HG03045 (cell line): ENCODE results near the gene AGXT.

Source experiments
- ATAC-seq: cut with Tn5 transposase; IDR thresholded peaks from one replicate; pipeline ENCODE4 v1.9.1; 2021; ENCODE audit warnings: mild to moderate bottlenecking, moderate library complexity; ENCODE audit not compliant: unreplicated experiment

The AGXT gene

DNA sequence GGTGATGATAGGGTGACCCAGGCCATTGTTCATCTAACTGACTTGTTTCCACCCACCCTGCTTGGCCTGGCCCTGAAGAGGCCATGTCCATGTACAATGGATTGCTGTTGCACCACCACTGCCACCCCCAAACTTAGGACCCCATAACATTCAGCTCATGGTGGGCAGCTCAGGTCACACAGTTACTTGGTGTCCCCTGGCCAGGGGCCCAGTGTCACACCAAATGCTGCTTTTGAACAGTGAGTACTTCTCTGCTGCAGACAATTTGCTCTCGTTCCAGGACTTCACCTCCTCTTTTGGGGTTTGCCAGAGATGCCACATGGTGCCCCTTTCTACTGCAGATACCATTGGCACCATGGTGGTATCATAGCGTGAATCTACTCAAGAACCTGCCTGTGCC lies 15.6 kb downstream of the AGXT start:
- ATAC-seq, result no peak

DNA sequence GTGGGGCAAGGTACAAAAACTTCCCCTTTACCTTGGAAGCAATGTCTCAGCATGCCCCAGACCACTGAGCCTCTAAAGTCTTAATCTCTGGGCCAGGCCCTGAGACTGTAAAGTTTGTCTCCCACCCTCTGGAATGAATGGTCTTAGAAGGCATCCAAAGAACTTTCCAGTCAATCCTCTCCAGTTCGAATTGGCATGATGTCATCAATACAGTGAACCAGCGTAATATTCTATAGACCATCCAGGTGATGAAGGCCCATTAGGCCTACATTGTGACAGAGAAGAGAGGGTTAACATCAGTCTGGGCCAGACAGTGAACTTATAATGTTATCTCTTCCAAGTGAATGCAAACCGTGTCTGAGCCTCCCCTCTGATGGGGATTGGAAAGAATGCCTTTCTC lies 16.1 kb downstream of the AGXT start:
- no peak for ATAC-seq

DNA sequence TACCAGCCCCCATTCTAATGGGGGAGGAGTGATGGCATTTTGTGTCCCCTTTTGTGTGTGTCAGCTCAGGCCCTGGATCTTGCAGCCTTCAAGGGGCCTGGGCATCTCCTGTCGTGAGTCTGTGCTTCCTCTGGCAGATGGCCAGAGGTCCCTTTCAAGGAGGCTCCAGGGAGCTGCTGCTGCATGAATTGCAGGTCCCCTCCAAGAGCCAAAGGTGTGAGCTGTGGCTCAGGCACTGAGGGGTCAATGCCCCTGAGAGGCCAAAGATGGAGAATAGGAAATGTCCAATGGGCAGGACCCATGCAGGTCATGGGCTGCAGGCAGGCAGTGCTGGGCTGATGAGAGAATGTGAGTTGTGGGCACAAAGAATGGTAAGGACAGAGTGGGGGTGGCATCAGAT lies 16.9 kb downstream of the AGXT start:
- no peak for ATAC-seq

DNA sequence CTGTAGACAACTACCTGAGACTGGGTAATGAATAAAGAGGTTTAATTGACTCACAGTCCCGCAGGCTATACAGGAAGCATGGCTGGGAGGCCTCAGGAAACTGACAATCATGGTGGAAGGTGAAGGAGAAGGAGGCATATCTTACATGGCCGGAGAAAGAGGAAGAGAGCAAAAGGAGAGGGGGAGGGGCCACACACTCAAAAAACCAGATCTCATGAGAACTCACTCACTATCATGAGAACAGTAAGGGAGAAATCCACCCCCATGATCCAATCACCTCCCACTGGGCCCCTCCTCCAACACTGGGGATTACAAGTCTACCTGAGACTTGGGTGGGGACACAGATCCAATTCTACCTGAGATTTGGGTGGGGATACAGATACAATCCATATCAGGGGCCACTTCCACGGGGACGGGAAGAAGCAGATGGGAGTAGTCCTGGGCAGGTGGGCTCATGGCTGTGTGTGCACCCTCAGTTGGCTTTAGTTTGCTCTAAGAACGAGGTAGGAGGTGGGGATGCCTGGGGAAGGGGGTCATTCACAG lies 17.5 kb downstream of the AGXT start:
- ATAC-seq, result no peak

DNA sequence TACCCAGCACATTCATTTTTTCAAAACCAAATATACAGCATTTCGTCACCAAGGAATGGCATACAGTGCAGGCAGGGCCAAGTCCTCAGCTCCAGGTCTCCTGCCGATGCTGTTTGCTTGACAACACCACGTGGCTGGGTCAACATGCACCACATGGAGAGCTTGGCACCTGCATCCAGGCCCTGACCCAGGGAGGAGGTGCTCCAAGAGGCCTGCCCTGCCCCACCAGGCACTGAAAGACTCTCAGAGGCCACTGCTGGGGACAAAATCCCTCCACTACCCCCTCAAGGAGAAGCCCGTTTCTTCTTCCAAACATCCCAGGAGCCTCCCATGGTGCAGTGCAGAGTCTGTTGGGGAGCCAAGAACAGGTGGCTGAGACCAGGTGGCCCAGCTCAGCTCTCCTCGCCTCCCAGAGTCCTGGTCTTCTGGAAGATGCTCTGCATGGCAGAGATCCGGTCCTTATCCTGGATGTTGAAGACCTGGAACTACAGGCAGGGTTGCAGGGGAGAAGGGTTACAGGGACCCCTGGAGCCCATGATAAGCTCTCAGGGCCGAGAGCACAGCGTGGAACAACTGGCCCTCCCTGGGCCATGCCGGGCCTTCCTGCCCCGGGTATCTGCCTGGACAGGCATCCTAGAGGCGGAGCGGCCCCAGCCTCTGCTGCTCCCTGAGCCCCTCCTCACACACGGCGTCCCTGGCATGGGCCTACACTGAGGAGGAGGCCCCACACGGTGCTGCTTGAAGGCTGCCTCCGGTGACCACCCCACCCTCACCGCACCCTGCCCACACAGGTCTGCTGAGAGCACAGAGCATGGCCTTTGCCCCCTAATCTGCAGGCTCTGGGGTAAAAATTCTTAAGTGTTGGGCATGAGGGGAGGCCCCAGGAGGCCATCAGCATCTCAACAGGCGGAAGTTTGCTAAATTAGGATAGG lies 18.3 kb downstream of the AGXT start:
- no peak for ATAC-seq

DNA sequence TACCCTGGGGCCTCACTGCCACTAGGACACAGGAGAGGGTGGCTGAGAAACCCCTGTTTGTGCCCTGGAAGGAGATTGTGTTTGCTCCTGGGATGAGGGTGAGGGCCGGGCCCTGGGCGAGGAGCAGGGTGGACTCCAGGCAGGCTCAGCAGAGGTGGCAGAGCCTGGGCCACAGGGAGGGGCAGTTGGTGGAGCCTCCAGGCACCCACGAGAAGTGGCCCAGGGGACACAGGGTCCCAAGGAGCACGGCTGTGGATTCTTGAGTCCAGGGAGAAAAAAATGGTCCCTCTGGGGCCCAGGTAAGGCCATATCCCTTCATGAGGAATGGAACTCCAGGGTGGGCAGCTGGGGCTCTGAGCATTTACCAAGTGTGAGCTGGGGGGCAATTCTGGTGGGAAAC lies 19.0 kb downstream of the AGXT start:
- ATAC-seq, result no peak

DNA sequence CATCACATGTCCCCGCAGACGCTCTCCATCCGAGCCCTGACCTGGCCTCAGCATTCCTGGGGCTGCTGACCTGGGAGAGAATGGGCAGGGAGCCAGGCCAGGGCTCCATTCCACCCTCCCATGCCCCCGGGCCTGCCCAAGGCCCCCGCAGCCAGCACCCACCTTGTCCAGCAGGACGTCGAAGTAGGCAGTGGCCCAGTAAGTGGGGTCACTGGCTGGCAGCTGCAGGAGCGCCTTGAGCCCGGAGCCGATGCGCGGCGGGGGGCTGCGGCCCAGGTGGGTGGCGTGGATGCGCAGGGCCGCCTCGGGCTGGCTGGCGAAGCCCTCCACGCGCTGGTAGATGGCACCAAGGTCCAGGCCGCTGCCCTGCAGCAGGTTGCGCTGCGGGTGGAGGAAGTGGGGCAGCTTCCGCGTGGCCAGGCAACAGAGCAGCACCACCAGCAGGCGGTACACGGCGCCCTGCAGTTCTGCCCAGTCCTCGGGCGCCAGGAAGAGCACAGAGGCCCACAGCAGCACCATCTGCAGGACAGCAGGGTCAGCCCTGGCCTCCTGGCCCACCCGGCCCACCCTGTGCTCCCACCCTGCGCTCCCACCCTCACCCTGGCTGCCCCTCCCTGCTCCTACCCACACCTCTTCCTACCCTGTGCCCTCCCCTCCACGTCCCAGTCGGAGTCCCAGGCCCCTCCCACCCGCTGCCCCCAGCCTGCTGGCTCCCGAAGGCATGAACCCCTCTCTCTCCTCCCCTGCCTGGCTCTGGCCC lies 19.7 kb downstream of the AGXT start:
- no peak for ATAC-seq

DNA sequence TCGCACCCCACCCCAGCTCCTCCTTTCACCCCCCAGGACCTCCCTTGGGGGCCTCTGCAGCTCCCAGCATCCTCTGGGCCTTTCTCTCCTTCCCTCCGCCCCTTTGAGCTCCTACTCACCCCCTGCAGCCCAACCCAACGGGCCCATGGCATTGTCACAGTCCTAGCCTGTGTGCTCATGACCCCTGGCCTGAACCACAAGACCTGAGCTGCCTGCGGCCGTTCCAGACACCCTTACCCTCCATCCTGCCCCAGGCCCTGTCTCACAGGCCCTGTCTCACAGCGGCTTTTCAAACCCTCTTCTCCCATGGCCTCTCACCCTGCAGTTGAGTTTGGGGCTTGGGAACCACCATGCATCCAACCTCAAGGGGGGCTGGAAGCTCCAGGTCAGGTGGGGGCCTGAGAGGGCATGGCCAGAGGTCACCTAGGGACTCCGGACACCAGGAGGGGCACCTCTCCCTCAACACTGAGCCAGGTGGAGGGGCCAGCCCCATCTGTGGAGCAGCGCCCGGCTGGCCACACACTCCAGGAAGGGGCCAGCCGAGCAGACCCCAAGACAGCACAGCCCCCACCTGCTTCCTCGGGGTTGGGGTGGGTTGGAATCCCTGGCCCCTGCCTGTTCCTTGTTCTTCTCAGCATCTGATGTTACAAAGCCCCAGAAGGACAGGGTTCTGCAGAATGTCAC lies 20.4 kb downstream of the AGXT start:
- ATAC-seq, result no peak

DNA sequence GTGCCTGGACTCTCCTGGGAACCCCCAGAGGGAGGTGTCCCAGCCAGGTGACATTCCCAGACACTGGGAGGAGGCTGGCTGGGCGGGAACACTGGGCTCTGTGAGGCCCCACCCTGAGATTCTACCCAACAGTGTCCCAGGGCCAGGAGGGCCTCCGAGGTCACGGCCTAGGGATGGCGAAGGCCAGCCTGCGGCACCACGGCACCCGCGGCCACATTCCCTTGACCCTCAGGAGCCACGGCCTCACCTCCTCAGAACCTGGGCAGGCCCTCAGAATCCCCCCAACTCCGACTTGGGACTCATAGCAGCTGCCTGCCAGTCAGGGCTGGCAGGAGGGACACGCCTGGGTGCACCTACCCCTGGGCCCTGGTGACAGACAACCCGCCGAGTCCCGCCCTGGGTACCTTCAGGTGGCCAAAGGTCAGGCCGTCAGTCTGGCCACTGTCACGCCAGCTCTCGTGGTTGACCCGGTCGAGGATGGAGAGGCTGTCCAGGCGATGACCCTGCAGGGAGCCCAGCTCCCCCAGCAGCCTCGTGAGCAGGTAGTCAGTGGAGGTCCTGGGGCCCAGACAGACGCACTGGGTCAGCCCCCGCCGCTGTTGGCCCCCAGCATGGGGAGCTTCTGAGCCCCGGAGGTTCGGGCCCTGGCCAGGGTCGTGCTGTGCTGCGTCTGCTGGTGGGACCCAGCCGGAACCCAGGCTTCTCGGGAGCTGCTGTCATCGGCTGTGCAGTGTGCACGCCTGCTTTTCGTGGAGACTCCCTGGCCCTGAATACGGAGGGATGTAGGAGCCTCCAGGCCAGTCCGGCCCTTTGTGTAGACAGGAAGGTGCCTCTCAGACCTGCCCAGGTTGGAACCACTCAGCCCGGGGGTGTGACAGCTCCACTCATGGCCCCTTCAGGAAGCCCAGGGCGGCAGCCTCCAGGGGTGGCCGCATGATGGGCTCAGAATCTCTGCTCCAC lies 21.3 kb downstream of the AGXT start:
- ATAC-seq, result no peak

DNA sequence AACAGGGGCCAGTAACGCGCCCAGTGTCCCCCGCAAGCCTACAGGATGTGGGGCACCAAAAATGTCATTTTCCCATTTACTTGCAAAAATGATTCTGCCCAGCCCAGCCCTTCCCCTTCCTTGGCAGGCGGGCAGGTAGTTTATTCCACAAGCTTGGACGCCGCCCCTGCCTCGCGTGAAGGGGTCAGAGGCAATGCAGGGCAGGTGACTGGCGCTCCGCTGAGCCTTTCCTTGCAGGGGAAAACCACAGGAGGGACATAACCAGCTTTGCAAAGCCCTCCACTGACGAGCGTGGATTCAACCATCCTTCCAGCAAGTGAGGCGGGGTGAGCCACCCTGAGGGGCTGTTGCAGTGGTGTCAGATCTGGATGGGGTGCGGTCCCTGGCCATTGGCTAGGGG lies 22.1 kb downstream of the AGXT start:
- no peak for ATAC-seq

DNA sequence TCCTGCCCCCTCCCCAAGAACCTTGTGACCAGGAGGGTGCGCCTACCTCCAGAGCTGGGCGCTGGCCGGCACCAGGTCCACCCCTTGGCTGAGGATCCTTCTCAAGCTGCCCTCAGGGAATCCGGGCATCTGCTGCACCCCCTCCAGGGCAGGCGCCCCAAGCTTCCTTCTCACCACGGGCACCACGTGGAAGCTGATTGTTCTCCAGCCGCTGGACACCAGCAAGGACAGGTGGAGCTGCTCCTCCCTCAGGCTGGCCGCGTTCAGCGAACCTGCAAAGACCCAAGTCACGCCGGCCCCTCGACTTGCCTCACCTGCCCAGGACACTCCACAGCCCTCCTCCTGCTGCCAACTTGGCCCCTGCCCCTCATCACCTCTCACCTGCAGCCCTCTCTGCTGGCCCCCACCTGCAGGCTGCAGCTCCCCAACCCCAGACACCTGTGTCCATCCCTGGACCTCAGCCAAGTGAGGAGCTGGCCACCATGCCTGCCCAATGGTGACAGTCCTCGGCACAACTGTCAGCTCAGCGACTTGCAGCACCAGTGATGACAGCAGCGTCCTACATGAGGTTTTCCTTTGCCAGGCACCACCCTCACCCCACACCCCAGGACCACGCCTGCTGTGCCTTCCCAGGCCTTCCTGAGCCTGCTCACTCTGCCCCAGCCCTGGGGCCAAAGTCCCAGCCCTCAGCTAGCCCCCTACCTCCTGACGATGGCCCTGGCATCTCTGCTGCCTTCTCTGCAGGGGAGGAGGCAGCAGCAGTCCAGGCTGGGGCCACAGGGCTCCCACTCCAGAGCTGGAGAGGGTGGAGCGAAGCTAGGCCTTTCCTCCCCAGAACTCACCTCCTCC lies 23.1 kb downstream of the AGXT start:
- ATAC-seq, result no peak

DNA sequence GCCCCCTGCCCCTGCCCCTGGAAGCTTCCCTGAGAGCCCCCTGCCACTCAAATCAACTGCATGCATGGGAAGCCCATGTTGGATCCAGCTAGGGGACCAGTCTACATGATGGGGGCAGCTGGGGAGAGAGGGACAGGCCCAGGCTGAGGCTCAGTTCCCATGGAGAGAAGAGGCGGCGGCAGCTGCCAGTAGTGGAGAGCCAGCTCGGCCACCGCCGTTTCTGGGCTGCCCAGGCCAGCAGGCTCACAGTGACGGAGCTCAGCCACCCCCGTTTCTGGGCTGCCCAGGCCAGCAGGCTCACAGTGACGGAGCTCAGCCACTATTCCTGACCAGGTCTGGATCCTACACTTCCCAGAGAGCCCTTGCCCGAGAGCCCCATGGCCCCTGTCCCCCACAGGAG lies 23.7 kb downstream of the AGXT start:
- no peak for ATAC-seq

DNA sequence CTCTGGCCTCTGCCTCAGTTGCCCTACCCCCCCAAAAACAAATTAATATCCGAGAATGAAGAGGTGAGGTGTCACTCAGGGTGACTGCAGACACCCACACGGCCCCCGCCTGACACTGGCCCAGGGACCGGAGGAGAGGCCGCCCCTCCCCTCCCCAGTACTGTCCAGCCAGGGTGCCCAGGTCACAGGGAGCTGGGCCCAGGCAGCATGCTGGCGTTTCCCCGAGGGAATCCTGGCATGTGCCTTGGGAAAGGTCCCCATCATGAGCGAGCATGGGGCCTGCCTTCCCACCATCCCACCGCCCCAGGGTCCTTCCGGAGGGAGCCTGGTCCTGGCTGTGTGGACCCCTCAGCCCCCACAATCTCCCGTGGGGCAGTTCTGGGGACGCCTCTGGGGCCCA lies 24.3 kb downstream of the AGXT start:
- ATAC-seq, result no peak

DNA sequence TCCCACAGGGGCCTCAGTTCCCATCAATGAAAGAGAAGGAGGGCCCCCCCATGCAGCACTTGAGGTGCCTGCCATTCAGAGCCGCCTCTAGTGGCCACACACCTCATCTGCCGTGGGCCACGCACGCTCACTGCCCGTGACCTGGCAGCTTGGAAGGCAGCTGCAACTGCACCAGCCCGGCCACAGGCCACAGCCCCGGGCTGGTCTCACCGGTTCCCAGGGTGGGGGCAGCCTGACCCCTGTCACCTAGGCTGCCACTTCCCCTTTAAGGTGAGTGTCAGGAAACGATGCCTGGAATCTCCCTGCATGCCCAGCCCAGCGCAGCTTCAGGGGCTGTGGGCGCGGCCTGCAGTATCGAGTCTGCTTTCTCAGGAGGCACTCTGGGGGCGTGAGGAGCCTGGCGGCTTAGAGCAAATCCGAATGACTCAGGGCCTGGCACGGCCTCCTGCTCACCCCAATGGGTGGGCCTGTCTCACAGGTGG lies 24.8 kb downstream of the AGXT start:
- no peak for ATAC-seq

DNA sequence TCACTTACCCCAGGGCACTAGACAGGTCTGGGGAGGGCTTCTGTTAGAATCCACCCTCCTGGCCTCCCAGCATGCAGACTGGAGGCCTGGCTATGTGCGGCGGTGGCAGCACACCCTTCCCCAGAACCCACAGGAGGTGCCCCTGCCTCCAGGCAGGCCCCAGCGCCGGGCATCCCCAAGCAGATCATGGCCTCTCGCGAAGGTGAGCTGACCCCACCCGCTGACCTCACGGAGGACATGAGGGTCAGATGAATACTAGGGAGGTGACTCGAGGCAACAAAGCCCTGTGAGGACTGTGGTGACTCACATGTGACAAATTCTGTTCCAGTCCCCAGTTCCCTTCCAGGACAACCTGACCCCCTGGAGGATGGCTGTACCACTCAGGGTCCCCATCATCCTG lies 25.4 kb downstream of the AGXT start:
- ATAC-seq, result no peak

DNA sequence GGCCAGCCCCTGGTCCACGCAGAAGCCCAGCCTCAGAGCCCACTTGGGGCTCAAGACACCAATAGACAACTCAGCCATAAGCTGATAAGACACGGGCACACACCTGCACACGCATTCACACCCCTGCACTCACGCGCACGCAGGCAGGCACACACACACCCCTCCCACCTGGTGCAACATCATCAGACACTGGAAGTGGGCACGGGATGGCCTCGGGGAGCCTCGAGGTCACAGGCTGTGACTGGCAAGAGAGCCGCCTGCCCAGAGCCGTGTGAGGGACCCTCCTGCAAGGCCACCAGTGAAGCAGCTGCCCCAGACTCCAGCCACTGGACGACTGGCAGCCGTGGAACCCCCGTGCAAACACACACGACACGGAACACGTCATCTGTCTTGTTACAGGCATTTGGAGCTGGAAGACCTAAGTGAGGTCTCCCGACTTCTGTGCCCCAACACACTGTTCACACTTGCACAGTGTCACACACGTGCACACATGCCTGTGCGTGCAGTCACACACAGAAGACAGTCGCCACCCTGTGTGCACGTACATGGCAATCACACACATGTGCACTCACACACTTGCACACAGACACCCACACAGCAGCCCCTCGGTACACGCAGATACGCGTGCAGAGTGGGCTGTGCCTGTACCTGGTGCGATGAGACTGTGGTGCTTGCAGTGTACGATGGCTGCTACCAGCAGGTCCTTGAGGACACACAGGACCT lies 26.4 kb downstream of the AGXT start:
- ATAC-seq, result no peak

DNA sequence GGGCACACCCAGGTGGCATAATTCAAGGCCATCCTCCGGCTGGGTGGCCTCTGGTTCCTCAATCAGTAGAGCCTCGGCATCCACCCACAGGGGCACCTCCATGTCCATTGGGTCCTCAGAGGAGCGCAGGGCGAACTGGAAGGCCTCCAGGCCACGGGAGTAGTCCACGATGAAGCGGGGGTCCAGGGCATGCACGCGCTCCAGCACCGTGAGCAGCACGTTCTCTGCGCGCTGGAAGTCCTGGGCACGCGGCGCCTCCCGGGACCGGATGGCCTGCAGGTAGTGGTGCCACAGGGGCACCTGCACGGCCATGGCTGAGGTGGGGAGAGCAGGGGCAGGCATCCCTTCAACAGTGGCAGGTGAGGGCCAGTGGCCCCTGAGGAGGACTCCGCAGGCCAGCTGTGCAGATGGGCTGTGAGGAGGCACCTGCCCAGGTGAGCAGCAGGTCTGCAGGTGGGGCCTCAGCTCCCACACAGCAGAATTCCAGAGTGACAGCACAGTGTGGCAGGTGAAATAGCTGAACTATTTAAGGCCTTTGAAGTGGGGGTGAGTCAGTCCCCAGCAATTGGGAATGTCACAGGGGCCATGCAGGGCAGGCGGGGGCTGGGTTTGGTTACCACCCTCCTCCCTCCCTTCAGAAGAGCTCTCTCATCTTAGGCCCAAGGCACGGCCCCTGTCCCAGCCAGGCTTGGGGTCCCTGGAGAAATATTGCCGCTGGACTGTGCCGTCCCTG lies 27.2 kb downstream of the AGXT start, which contains the start of gene MAB21L4:
Gene MAB21L4, minus strand, starts transcription at position 501 of the 733 bp plus-strand sequence. Its CDS starts 159 bp downstream, at position 342.
- ATAC-seq, result no peak

DNA sequence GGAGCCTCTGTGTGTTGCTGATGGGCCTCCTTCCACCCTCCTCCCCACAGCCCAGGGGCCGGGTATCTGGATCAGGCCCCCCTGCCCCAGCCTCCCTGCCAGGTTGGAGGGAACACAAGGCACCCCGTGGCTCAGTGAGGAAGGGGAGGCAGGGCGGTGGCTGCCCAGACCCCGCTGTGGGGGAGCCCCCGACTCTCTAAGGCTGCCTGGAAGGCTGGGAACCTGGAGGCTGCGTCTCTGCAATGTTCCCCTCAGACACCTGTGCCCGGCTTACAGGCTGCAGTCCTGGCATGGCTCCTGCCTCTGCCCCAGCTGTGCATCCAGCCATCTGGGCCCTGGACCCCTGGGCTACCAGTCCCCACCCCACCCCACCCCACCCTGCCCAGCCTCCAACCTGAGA lies 27.8 kb downstream of the AGXT start:
- no peak for ATAC-seq
